Stimulated activated CD4-positive, alpha-beta T cell treated with anti-CD3 and anti-CD28 coated beads, TNF-alpha, amount 100 ng/mL, for 24 hours (primary cell): ENCODE results near the gene TMEM131.

ENCODE experiments used
- DNase-seq, 3 experiments: peaks; one replicate each; pipeline ENCODE4 v3.0.0-alpha.2; 2020; ENCODE audit warnings: low read depth in 3 of 3

Gene TMEM131

GRCh38 chr2:97760480-97761049, 235.2 kb downstream of the TMEM131 start:
- no peak for DNase-seq

- no peak for DNase-seq
Measured at GRCh38 chr2:97759727-97760407, 235.9 kb downstream of the TMEM131 start.

- DNase-seq, result no peak
Measured at GRCh38 chr2:97758131-97758705, 237.5 kb downstream of the TMEM131 start.

GRCh38 chr2:97757062-97757461, 238.7 kb downstream of the TMEM131 start:
- DNase-seq, result no peak

DNA sequence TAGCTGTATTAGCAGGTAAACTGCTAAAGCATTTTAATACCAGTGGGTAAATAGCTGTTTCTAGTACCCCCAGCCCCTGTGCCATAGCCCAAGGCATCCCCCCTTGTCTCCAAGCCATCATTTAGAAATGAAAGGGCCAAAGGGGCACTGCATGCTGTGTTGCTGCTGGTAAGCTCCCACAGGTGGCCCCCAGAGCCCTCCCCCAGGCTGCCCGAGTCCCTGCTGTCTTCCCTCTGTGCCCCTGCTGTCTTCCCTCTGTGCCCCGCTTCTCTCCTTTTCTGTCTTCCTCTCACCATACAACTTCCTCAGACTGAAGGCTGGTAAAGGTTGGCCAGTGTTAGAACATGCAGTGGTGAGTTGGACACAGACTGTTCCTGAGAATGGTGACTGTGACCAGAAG, 240.3 kb downstream of the TMEM131 start:
- DNase-seq, result no peak

DNA sequence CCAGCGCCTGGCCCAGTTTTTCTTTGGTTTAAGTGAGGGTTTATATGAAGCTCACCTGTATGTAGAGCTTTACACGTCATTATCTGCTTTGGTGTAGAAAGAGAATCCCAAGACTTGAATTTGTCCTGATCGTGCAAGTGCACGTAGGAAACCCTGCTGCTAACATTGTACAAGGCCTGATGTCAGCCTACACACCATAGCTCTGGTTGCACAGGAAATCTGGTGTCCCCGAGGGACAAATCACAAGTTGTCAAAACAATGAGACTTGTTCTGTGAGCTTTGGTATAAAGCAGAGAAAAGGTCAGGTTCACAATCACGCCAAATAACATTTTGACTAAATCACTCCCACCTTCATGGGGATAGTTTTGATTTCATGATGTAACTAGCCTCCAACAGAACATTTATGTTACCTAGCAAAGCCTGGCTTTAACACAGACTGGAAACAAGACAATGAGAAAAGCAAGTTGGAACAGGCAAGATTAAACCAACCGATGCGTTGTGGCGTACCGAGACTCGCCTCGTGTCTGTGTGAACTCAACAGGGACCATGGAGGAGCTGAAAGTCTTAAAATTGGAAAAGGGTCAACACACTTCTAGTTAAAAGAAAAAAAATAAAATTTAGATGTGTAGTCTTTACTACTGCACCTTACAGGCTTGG, 240.9 kb downstream of the TMEM131 start:
- no peak for DNase-seq

DNA sequence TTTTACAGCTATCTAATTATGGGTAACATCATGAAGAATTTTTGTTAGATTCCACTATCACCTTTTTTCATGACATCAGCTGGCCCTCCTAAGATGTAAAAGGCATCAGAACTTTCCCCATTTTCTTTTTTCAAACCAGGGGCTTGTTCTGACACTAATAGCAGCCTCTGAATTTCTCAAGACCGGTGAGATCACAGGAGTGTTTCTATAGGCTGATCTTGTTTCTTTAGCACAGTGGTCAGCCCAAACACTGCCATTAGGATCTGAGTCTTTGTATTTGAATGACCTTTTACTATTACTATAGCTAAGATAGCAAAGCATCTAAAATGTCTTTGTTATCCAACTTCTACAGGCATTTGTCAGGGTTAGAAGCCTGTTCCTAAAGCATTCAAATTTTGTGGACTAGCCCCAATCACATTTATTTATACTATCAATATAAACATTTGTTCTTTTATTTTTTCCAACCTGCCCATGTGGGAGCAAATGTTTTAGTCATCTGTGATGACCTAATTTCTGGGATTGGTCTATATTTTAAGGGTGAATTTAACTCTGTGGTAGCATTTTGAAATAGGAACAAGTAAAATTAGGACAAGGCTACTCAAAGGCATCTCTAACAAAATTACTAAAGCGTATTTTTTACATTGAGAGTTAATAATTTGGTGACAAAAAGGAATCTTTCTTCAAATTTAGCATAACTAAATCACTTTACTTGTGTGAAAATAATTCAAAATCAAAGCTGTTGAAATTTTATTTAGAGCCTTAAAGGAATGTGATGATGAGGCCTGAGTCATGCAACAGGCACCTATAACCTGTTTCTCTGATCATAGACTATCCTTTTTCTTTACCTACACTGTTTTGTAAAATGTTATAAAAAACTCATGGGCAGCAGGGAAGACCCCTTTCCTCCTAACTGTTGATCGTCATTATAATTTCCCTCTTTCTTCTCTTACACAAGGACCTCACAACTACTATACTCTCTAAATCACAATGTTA, 243.1 kb downstream of the TMEM131 start:
- no peak for DNase-seq

- DNase-seq, result no peak
Measured at GRCh38 chr2:97751752-97752151, 244.0 kb downstream of the TMEM131 start.

GRCh38 chr2:97750017-97750416, 245.7 kb downstream of the TMEM131 start:
- DNase-seq, result no peak

DNA sequence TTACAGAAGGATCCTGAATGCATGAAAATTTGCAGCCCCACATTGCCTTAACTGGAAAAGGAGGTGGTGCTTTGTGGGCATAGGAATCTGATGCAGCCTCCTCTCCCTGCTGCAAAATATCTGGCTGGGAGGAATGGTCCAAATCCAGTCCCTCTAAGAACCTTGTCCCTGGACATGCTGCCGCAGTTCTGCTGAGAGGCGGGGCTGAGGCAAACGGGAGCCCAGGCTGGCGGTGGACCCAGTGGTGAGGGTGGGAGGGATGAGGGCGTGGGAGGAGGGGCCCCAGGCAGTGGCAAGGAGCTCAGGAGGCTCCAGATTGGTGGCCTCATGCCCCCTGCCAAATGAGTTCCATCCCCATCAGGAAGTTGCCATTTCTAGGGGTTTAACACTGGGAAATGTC, 246.2 kb downstream of the TMEM131 start:
- no peak for DNase-seq

GRCh38 chr2:97747716-97748115, 248.0 kb downstream of the TMEM131 start:
- DNase-seq, result no peak

- DNase-seq, result no peak
Measured at GRCh38 chr2:97747285-97747684, 248.5 kb downstream of the TMEM131 start.

DNA sequence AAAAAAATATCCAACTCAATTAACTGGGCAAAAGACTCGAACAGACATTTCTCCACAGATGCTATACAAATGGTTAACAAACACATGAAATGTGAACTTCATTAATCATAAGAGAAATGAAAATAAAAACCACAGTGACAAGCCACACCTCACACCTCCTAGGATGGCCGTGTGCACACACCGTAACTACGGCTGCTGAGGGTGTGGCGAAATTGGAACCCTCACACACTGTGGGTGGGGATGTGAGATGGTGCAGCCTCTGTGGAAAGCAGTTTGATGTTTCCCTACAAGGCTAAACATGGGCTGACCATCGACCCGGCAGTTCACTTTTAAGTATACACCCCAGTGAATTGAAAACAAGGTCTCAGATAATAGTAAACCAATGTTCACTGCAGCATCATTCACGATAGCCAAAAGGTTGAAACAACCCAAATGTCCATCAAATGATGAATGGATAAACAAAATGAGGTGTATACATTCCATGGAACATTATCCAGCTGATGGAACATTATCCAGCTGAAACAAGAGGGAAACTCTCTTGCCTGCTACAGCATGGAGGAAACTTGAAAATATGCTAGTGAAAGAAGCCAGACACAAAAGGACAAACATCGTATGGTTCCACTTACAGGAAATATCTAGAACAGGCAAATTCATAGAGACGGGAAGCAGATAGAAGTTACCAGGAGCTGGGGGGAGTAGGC, 250.1 kb downstream of the TMEM131 start:
- peak; percentile 32 to 55 (median 34) for DNase-seq

DNA sequence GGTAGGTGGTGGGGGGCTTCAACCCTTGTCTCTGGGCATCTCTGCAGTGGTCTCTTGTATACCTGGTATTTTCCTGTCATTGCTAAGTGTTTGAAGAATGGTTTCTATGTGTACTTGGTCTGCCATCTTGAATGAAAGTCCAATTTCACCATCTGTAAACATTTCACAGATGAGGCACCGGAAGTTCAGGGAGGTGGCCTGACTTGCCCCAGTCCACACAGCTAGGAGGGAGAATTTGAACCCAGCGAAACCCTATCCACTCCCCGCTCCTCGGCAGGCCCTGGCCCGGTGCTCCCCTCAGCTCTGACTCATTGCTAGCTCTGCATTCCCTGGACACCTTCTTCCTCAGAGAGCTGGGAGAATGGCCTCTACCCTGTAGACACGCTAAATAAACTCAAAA, 251.8 kb downstream of the TMEM131 start:
- DNase-seq, result no peak

- DNase-seq, result no peak
Measured at GRCh38 chr2:97742381-97742847, 253.3 kb downstream of the TMEM131 start.

GRCh38 chr2:97741686-97742085, 254.1 kb downstream of the TMEM131 start:
- no peak for DNase-seq

- DNase-seq, result no peak
Measured at GRCh38 chr2:97741251-97741650, 254.5 kb downstream of the TMEM131 start.

DNA sequence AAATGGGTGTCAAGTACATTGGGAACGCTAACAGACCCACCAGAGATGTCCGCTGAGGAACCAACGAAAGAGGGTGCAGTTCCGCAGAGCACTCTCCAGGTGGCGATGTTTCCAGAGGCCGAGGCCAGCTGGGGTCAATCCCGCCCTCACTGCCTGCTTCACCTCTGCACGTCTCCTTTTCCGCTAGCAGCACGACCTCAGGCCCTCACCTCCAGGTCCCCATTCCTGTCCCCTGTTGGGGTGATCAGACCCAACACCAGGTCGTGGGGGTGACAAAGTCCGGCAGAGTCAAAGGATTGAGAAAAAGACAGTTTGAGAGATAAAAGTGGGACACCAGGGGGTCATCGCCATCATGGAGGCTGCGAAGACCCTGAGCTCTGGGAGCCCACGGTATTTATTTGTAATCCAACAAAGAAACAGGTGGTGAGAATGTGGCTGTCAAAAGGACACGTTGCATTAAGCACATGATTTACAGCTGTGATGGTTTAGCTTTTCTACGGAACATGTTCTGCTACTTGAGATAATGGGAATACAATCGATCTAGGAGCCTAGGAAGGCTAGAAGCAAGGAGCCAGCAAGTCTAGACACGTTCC, 255.1 kb downstream of the TMEM131 start:
- DNase-seq, result peak in 1 of 3 experiments; percentile 42

DNA sequence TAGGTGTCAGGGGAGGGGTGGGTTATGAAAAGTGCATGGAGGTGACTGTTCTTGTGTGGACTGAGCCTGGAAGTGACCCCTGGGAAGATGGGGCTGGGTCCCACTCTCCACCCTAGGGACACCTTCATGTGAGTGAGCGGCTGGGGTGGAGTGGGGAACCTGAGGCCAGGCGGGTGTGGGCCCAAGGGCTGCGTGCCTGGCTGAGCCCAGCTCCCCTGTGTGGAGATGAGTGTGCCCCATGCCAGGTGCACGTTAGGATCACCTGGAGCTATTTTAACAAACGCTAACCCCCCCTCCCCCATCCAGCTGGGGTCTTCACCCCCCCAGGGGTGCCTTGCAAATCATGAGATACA, 255.9 kb downstream of the TMEM131 start:
- no peak for DNase-seq

DNA sequence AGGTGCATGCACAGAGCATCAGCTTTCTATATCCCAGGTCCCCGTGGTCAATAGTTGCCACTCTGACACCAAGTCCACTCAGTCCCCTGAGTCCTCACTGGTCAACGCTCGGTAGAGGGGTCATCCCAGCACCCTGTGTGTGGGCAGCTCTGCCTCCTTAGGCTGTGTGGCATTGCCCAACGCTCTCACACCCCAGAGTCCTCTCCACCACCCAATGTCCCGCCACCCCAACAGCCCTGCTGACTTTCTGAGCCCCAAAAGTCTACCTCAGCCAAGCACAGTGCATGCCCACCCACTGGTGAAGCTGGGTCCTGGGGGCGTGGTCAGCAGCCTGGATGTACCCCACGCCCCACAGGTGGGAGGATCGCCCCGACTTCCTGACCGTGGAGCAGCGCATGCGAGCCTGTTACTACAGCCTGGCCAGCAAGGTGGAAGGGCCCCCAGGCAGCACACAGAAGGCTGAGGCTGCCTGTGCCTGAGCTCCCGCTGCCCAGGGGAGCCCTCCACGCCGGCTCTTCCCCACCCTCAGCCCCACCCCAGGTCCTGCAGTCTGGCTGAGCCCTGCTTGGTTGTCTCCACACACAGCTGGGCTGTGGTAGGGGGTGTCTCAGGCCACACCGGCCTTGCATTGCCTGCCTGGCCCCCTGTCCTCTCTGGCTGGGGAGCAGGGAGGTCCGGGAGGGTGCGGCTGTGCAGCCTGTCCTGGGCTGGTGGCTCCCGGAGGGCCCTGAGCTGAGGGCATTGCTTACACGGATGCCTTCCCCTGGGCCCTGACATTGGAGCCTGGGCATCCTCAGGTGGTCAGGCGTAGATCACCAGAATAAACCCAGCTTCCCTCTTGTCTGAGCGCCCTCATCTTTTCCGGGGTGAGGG, 256.5 kb downstream of the TMEM131 start:
- no peak for DNase-seq
